ENCODE measurements around the gene TMEM145.

TMEM145 gene

DNA sequence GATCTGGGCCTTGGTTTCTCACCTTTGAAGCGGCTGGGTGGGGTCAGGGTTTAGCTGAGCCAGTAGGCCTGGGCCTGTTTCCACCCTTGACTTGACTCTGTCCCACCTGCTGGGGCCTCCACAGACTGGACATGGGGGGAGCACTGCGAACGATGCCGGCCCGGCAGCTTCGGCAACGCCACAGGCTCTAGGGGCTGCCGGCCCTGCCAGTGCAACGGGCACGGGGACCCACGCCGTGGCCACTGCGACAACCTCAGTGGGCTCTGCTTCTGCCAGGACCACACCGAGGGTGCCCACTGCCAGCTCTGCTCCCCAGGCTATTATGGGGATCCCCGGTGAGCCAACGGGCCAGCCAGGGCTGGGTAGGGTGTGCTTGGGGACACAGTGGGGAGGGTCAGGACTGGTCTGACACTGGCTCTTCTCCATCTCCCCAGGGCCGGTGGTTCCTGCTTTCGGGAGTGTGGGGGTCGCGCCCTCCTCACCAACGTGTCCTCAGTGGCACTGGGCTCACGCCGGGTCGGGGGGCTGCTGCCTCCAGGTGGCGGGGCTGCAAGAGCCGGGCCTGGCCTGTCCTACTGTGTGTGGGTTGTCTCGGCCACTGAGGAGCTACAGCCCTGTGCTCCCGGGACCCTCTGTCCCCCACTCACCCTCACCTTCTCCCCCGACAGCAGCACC lies 40.4 kb downstream of the TMEM145 start:
- TF ChIP-seq SIN3A (IDR thresholded peaks at IDR 0.05; ENCODE audit: borderline replicate concordance, insufficient read depth, low read length) (no peak), TAF1 (IDR thresholded peaks at IDR 0.05; ENCODE audit: borderline replicate concordance, insufficient read depth, low read length) (no peak), FOXP2 (optimal IDR thresholded peaks at IDR 0.05; ENCODE audit: borderline replicate concordance, extremely low read depth, extremely low read length, insufficient read depth) (no peak)

DNA sequence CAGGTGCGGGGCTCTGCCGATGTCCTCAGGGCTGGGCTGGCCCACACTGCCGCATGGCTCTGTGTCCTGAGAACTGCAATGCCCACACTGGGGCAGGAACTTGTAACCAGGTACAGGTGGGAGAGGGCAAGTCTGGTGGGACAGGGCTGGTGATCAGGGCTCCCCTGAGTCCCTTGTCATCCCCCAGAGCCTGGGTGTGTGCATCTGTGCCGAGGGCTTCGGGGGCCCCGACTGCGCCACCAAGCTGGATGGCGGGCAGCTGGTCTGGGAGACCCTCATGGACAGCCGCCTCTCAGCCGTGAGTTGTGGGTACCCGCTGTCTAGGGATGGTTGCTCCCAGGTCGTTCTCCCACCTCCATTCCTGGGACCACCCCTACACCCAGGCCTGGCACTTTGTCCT lies 42.8 kb downstream of the TMEM145 start:
- TF ChIP-seq FOXP2 (optimal IDR thresholded peaks at IDR 0.05; ENCODE audit: borderline replicate concordance, extremely low read depth, extremely low read length, insufficient read depth) (no peak), POLR2AphosphoS5 (IDR thresholded peaks at IDR 0.05; ENCODE audit: low read depth, low read length) (no peak), SIN3A (IDR thresholded peaks at IDR 0.05; ENCODE audit: borderline replicate concordance, insufficient read depth, low read length) (no peak), TAF1 (IDR thresholded peaks at IDR 0.05; ENCODE audit: borderline replicate concordance, insufficient read depth, low read length) (no peak)
- TF ChIP-seq, protein P1, sequence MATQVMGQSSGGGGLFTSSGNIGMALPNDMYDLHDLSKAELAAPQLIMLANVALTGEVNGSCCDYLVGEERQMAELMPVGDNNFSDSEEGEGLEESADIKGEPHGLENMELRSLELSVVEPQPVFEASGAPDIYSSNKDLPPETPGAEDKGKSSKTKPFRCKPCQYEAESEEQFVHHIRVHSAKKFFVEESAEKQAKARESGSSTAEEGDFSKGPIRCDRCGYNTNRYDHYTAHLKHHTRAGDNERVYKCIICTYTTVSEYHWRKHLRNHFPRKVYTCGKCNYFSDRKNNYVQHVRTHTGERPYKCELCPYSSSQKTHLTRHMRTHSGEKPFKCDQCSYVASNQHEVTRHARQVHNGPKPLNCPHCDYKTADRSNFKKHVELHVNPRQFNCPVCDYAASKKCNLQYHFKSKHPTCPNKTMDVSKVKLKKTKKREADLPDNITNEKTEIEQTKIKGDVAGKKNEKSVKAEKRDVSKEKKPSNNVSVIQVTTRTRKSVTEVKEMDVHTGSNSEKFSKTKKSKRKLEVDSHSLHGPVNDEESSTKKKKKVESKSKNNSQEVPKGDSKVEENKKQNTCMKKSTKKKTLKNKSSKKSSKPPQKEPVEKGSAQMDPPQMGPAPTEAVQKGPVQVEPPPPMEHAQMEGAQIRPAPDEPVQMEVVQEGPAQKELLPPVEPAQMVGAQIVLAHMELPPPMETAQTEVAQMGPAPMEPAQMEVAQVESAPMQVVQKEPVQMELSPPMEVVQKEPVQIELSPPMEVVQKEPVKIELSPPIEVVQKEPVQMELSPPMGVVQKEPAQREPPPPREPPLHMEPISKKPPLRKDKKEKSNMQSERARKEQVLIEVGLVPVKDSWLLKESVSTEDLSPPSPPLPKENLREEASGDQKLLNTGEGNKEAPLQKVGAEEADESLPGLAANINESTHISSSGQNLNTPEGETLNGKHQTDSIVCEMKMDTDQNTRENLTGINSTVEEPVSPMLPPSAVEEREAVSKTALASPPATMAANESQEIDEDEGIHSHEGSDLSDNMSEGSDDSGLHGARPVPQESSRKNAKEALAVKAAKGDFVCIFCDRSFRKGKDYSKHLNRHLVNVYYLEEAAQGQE (IDR thresholded peaks at IDR 0.05; ENCODE audit: insufficient read depth in 1 of 2, low read depth in 2 of 2, low read length in 2 of 2), result no peak

DNA sequence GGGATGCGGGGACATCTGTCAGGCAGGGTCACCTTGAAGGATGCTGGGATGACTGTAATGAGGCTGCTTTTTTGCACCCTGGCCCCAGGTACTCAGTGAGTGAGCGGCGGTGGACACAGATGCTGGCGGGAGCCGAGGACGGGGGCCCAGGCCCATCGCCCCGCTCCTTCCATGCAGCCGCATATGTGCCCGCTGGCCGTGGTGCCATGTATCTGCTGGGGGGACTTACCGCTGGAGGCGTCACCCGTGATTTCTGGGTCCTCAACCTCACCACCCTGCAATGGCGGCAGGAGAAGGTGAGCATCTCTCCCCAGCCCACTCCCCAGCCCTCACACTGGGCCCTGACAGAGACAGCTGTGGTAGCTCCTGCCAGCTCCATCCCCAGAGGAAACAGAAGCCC lies 43.6 kb downstream of the TMEM145 start:
- TF ChIP-seq POLR2AphosphoS5 (IDR thresholded peaks at IDR 0.05; ENCODE audit: low read depth, low read length), result no peak
- no peak for TF ChIP-seq SIN3A (IDR thresholded peaks at IDR 0.05; ENCODE audit: borderline replicate concordance, insufficient read depth, low read length)
- TF ChIP-seq, protein P1 (IDR thresholded peaks at IDR 0.05; ENCODE audit: insufficient read depth in 1 of 2, low read depth in 2 of 2, low read length in 2 of 2), result no peak
- no peak for TF ChIP-seq TAF1 (IDR thresholded peaks at IDR 0.05; ENCODE audit: borderline replicate concordance, insufficient read depth, low read length)
- no peak for TF ChIP-seq FOXP2 (optimal IDR thresholded peaks at IDR 0.05; ENCODE audit: borderline replicate concordance, extremely low read depth, extremely low read length, insufficient read depth)

DNA sequence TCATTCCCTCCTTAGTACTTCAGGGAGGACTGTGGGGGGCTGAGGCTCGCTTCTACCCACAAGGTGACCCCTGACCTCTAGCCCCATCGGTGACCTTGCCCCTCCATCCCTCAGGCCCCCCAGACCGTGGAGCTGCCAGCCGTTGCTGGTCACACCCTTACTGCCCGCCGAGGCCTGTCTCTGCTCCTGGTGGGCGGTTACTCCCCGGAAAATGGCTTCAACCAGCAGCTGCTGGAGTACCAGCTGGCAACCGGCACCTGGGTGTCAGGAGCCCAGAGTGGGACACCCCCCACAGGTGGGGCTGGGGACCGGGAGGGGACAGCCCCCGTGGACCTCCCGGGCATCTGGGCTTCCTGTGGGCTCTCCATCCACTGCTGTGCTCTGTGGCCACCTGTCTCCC lies 44.2 kb downstream of the TMEM145 start:
- no peak for TF ChIP-seq FOXP2 (optimal IDR thresholded peaks at IDR 0.05; ENCODE audit: borderline replicate concordance, extremely low read depth, extremely low read length, insufficient read depth)
- TF ChIP-seq, protein P1 (IDR thresholded peaks at IDR 0.05; ENCODE audit: insufficient read depth in 1 of 2, low read depth in 2 of 2, low read length in 2 of 2), result no peak
- TF ChIP-seq TAF1 (IDR thresholded peaks at IDR 0.05; ENCODE audit: borderline replicate concordance, insufficient read depth, low read length), result no peak
- no peak for TF ChIP-seq POLR2AphosphoS5 (IDR thresholded peaks at IDR 0.05; ENCODE audit: low read depth, low read length)
- TF ChIP-seq SIN3A (IDR thresholded peaks at IDR 0.05; ENCODE audit: borderline replicate concordance, insufficient read depth, low read length), result no peak

DNA sequence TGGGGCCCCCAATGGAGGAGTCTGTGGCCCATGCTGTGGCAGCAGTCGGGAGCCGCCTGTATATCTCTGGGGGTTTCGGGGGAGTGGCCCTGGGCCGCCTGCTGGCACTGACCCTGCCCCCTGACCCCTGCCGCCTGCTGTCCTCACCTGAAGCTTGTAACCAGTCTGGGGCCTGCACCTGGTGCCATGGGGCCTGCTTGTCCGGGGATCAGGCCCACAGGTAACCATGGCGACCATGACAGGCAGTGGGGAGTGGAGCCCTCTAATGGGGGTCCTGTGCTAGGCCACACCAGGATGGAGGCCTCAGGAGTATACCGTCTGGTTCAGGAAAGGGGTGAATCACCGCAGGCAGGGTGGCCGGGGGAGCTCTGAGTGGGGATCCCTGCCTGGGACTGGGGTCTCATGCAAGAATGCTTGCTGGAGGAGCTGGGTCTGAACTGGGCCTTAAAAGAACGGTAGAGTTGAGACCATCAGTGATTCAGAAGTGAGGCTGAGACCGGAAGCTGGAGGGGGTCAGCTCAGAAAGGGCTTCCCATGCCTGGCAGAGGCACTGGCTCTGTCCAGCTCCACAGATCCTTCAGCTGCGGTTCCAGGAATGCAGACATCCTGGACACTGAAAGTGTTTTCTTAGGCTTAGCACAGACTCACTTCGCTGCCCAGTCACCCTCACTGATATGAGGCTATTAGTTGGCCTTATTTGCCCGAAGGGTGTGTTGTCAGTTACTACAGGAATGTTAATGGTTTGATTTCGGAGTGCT lies 47.9 kb downstream of the TMEM145 start:
- TF ChIP-seq SIN3A (IDR thresholded peaks at IDR 0.05; ENCODE audit: borderline replicate concordance, insufficient read depth, low read length) (no peak), TAF1 (IDR thresholded peaks at IDR 0.05; ENCODE audit: borderline replicate concordance, insufficient read depth, low read length) (no peak), FOXP2 (optimal IDR thresholded peaks at IDR 0.05; ENCODE audit: borderline replicate concordance, extremely low read depth, extremely low read length, insufficient read depth) (no peak), POLR2AphosphoS5 (IDR thresholded peaks at IDR 0.05; ENCODE audit: low read depth, low read length) (no peak)
- TF ChIP-seq, protein P1 (IDR thresholded peaks at IDR 0.05; ENCODE audit: insufficient read depth in 1 of 2, low read depth in 2 of 2, low read length in 2 of 2), result no peak
